Peyer's patch (tissue), 4 donors: ENCODE measurements around the gene PALMD.

Experiments used
- CTCF ChIP-seq, 6 experiments: fragments of 450-650 bp in 4 of 6; fragments of 200-600 bp in 2 of 6; sonication (generic) in 1 of 6; IDR thresholded peaks; one replicate each; pipeline ENCODE4 v1.5.1; 2017 to 2019; ENCODE audit warnings: antibody characterized with exemption in 6 of 6, mild to moderate bottlenecking in 3 of 6, moderate library complexity in 1 of 6
- POLR2A ChIP-seq, 2 donors: fragments of 450-650 bp; IDR thresholded peaks; one replicate each; pipeline ENCODE4 v1.5.1; 2017; ENCODE audit warnings: antibody characterized with exemption in 2 of 2, mild to moderate bottlenecking in 2 of 2, moderate library complexity in 2 of 2

GRCh38 chr1:99672530-99673213 is 26.8 kb downstream of the PALMD start:
- no peak for TF ChIP-seq CTCF (IDR thresholded peaks at IDR 0.05)
- TF ChIP-seq POLR2A (IDR thresholded peaks at IDR 0.05), result no peak
